Posterior cingulate gyrus (tissue), 11 donors: Measurements from ENCODE around the gene HABP4.

Source experiments
- DNase-seq, 10 donors: peaks; one replicate each; pipeline versions ENCODE4 v3.0.0 to v3.0.0-alpha.2; 2020 to 2021; ENCODE audit warnings: mixed read lengths in 3 of 10
- intact Hi-C: fragments of 100-400 bp; cut with DNase I; formaldehyde crosslinking; loops from one replicate; pipeline ENCODE4 v1.15.1; 2023

The HABP4 gene

DNA sequence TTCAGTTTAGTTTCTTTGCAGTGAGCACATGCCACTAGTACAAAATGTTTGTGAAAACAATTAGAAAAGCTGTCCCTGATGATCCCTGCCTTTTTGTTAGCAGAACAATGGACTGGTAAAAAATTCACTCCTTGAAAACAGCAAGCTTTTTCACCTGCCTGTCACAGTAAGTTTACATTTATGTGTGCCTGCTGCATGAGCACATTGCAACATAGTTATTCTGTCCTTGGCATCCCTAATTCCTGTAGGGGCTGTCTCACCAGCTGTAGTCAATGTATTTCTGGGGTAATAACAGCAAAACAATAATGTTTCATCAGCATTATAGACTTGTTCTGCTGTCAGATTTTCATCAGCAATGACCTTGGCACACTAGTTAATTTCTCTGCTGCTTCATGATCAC, 20.2 kb upstream of the HABP4 start:
- DNase-seq, result no peak
- intact Hi-C loops, result no loop called here

DNA sequence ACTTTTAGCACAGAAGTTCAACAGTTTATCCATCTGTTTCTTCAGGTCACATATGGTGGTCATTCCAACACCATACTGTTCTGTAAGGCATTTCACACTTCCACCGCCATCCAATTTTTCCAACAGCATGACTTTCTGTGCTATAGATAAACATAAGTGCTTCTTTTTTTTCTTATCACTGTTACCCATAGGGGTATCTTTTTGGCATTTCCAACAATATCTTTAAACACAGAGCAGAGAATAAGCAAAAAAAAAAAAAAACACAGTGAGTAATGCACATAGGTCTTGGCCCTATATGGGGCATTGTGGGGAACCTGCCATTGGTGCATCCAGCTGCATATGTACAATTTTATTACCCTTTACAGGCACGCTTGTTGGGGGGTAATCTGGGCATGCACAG, 19.6 kb upstream of the HABP4 start:
- intact Hi-C loops, result no loop called here
- DNase-seq, result no peak

DNA sequence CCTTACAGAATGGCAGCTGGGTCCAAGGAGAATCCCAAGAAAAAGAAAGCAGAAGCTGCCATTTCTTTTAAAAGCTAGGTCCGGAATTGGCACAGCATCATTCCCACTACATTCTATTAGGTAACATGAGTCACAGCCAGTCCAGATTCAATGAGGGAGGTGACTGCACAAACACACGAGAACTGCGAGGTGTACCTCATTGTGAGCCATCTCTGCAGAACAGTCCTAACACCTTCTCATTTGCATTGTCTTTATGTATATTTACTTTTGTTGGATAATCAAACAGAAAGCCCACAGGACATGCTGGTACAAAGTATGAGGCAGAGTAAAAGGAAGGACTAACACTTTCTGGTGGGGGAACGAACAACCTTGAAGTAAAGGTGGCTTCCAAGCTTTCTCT, 14.6 kb upstream of the HABP4 start:
- no peak for DNase-seq
- intact Hi-C loops, result no loop called here

GRCh38 chr9:96436063-96436455, 13.9 kb upstream of the HABP4 start:
- DNase-seq, result no peak
- intact Hi-C loops, result no loop called here

DNA sequence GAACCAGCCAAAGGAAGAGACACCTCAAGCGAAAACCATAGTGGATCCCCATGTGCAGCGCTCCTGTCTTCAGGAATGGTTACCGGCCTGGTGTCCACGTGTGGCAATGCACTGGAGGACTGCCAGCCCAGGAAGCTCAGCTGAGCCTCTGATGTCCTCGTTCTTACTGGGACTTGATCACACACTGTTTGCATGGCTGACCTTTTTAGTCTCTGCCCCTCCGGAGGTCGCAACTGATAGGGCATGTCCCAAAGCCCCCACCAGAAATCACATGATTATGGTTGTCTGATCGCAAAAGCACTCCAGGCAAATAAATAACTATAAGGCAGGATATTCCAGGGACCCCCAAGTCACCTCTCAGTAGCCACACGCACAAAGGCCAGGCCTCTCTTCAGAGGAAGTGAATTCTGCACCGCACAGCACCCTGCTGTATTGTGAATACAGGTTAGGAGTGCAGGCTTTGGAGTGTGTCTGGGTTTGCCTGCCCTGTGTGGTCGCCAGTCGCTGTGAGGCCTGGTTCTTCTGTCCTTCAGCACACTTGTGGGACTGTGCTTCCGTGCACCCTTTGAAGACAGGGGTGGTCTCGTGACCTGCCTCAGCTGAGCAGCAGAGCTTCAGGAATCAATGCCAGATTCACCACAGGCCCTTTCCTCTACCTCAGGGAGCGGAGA, 13.4 kb upstream of the HABP4 start:
- DNase-seq, result no peak
- intact Hi-C loops, result no loop called here

DNA sequence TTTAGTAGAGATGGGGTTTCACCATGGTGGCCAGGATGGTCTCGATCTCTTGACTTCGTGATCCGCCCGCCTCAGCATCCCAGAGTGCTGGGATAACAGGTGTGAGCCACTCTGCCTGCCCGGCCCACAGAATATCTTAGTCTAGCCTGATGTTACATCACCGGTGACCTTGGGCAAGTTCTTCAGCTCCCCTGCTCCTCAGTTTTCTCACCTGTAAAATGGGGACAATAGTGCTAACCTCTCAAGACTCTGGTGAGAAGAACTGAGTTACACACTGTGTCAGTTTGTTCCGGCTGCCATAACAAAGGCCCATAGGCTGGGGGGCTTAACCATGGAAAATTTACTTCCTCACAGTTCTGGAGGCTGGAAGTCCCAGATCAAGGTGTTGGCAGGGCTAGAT, 12.5 kb upstream of the HABP4 start:
- DNase-seq, result no peak

DNA sequence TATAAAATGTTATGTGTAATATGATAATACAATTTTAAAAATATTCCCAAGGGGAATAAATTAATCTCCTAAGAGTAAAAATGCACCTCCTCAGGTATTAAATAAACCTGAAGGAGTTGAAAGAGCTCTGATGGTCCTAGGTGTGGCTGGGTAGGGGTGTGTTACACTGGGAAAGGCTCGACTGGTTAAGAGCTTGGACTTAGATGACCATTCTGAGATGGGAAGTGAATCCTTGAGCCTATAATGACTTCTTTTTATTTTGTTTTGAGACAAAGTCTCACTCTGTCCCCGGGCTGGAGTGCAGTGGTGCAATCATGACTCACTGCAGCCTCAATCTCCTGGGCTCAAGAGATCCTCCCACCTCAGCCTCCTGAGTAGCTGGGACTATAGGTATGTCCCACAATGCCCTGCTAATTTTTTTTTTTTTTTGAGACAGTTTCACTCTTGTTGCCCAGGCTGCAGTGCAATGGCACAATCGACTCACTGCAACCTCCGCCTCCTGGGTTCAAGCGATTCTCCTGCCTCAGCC, 9.2 kb upstream of the HABP4 start:
- intact Hi-C loops, result loop anchor here (10.0 kb wide), 1 partner anchor 106 kb away; no protein-coding TSS in a partner anchor

More for the DNA sequence above, 12.5 kb upstream of the HABP4 start:
- intact Hi-C loops, result no loop called here

DNA sequence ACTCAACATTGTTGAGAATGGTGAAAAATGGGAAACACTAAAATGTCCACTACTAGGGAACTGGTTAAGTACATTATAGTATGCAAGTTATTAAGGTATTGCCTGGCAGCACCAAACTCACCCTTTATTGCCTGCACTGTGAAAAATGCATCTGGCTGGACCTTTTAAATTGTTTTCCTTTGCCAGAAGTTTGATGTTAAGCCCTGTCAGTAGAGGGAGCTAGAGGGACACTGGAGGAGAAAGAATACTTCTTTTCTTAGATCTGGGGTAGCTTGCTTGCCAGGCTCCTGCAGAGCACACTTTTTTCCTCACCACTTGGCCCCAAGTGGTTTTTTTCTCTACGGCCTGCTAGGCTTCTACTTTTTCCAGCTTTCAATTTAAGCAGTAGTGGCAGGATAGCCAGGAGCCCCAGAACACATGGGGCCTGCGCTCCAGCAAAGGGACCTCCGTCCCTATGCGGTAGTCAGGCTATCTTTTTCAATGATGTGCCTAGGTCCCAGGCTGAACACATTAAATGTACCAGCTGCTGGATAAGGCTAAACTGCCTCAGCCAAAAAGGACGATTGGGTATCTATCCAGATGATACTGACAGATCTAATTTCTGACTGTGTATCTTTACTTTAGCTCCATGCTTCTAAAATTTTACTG, 8.0 kb upstream of the HABP4 start:
- intact Hi-C loops, result loop anchor here (10.0 kb wide), 1 partner anchor 107 kb away; no protein-coding TSS in a partner anchor
- DNase-seq, result no peak

More for the DNA sequence above, 9.2 kb upstream of the HABP4 start:
- no peak for DNase-seq

DNA sequence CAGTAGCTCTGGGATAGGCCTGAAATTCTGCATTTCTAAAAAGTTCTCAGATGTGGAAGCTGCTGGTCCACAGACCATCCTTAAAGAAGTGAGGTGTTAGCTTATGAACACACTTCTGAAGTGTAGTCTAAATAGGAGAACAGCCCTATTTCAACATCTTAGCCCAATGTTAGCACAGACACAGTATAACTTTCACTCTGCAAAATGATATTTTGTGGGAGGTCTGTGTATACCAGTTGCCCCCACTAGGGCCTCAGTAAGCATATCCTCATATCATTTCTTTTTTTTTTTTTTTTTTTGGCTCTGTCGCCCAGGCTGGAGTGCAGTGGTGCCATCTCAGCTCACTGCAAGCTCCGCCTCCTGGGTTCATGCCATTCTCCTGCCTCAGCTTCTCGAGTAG, 7.5 kb upstream of the HABP4 start:
- intact Hi-C loops, result loop anchor here (10.0 kb wide), 1 partner anchor 108 kb away; no protein-coding TSS in a partner anchor

GRCh38 chr9:96447406-96447805, 2.6 kb upstream of the HABP4 start:
- intact Hi-C loops, result loop anchor here (10.0 kb wide), 1 partner anchor 113 kb away; no protein-coding TSS in a partner anchor
- DNase-seq, result no peak

More for the DNA sequence above, 7.5 kb upstream of the HABP4 start:
- no peak for DNase-seq

GRCh38 chr9:96448546-96449170, 1.3 kb upstream of the HABP4 start:
- peak in 1 of 10 donors; percentile 33 for DNase-seq
- intact Hi-C loops, result loop anchor here (10.0 kb wide), 1 partner anchor 114 kb away; no protein-coding TSS in a partner anchor

GRCh38 chr9:96449523-96449844, 485 bp upstream of the HABP4 start:
- intact Hi-C loops, result loop anchor here (10.0 kb wide), 1 partner anchor 115 kb away; no protein-coding TSS in a partner anchor
- DNase-seq, result no peak

GRCh38 chr9:96450613-96451528, 902 bp downstream of the HABP4 start:
- peak in 6 of 10 donors; percentile 12 to 86 (median 30) for DNase-seq
- intact Hi-C loops, result loop anchor here (1.0 to 5.0 kb wide), 4 partner anchors 32 to 206 kb away; partner anchors contain the start of genes CDC14B, PRXL2C and ZNF367

DNA sequence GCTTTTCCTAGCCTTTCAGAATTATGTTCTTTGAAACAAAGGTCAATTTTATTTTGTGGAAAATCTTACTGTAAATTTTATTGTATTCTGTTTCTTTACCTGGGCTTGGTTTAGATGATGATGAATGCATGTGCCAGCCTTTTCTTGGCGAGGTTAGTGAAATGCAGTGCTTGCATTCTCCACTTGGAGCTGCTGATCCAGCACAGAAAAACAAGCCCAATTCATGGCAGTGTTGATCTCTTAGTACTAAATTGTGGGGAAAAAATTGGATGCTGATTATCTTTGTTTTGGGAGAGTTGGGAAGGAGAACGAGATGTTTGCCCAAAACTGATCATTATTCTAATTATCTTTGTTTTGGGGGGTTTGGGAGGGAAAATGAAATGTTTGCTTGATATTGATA, 3.7 kb downstream of the HABP4 start:
- intact Hi-C loops, result loop anchor here (5.0 kb wide), 1 partner anchor 204 kb away; the partner anchor contains the start of gene PRXL2C
- peak in 4 of 10 donors; percentile 15 to 49 (median 32) for DNase-seq

DNA sequence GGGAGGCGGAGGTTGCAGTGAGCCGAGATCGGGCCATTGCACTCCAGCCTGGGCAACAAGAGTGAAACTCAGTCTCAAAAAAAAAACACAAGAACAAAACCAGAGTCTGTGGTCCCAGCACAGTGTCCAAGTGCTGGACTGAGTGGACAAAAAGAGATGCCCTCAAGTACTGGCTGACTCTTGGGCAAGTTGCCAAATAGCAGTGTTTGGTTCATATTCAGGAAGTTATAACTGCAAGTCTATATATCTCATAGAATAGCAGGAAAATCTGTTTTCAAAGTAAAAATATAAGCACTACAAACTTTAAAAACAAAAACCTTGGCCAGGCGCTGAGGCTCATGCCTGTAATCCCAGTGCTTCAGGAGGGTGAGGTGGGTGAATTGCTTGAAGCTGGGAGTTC, 7.3 kb downstream of the HABP4 start:
- intact Hi-C loops, result no loop called here
- DNase-seq, result peak in 1 of 10 donors; percentile 43

GRCh38 chr9:96458226-96458625, 8.3 kb downstream of the HABP4 start:
- peak in 1 of 10 donors; percentile 51 for DNase-seq
- intact Hi-C loops, result no loop called here

DNA sequence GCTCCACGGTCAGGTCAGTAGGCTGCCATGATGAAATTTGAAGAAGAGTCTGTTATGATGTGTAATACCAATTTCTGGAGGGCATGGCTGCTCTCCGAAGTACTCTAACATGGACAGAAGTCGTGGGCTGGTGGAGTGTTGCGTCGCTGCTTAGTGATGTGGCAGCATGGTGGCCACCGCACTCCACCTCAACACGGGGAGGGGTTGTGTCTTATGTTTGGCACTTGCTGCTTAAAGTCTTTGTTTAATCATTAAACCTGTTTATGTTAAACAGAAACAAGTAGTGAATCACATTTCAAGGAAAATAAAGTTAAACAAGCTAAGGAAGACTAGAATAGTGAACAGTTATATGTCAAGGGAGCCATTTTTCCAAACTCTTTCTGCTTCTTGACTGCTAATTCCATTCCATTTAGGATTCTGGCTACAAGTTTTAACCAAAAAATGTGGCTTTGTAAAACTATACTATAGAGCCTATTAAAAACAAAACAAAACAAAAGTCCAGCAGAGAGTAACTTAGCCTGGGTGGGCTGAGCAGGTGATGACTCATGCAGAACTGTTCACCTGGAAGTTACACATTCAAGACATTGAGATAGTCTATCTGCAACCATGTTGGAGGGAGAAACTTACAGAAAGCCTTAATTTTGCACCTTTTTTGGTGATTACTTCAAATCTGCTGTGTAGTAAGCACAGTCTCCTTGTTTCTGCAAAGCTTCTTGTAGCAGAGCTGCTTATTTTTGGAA, 9.5 kb downstream of the HABP4 start:
- intact Hi-C loops, result no loop called here
- DNase-seq, result peak in 1 of 10 donors; percentile 46

GRCh38 chr9:96460470-96460869, 10.5 kb downstream of the HABP4 start:
- no peak for DNase-seq
- intact Hi-C loops, result no loop called here

- intact Hi-C loops, result no loop called here
- no peak for DNase-seq
Observed at GRCh38 chr9:96460882-96461281, 10.9 kb downstream of the HABP4 start.
